Upper lobe of left lung (tissue), 6 donors: ENCODE results near the gene LRPAP1. TPM values are rescaled to one million over a fixed set of nuclear protein-coding genes. Genes with fewer than 3 reads are reported as not detected.

Experiments
- ATAC-seq, 2 donors: fragments of 200-7000 bp; cut with Tn5 transposase; one replicate each; pipeline ENCODE4 v1.9.1; 2022; ENCODE audit warnings: mild to moderate bottlenecking in 2 of 2, moderate library complexity in 2 of 2; ENCODE audit not compliant: low FRiP score in 2 of 2
- DNase-seq, 2 donors: peaks; one replicate each; pipeline ENCODE4 v3.0.0-alpha.2; 2019 to 2020
- H3K27ac ChIP-seq, 4 donors: fragments of 200-600 bp; sonication (generic); one replicate each; pipeline ENCODE4 v1.5.1; 2016 to 2019
- H3K27me3 ChIP-seq, 4 donors: fragments of 200-600 bp; sonication (generic); one replicate each; pipeline ENCODE4 v1.5.1; 2017 to 2019
- H3K36me3 ChIP-seq, 4 donors: fragments of 200-600 bp; sonication (generic); one replicate each; pipeline ENCODE4 v1.5.1; 2016 to 2019
- H3K4me1 ChIP-seq, 4 donors: fragments of 200-600 bp; sonication (generic); one replicate each; pipeline ENCODE4 v1.5.1; 2018 to 2019
- H3K4me3 ChIP-seq, 4 donors: fragments of 200-600 bp; sonication (generic); one replicate each; pipeline ENCODE4 v1.5.1; 2017 to 2019; ENCODE audit warnings: mild to moderate bottlenecking in 2 of 4, moderate library complexity in 1 of 4
- H3K9me3 ChIP-seq, 4 donors: fragments of 200-600 bp; sonication (generic); one replicate each; pipeline ENCODE4 v1.5.1; 2018 to 2019
- EP300 ChIP-seq, 4 donors: sonication (generic); formaldehyde crosslinking; IDR thresholded peaks; one replicate each; pipeline ENCODE4 v1.5.1; 2017; ENCODE audit warnings: antibody characterized with exemption in 4 of 4, control low read depth in 2 of 4
- POLR2A ChIP-seq, 4 donors: fragments of 450-650 bp; IDR thresholded peaks; one replicate each; pipeline ENCODE4 v1.5.1; 2016 to 2017; ENCODE audit warnings: antibody characterized with exemption in 4 of 4, mild to moderate bottlenecking in 2 of 4
- POLR2AphosphoS5 ChIP-seq, 2 donors: sonication (generic); formaldehyde crosslinking; IDR thresholded peaks; one replicate each; pipeline ENCODE4 v1.5.1; 2017; ENCODE audit warnings: antibody characterized with exemption in 2 of 2
- WGBS, 2 donors: methylation state at CpG; one replicate each; pipeline ENCODE4 v1.1.5; 2017 to 2018; 5-methylcytosine and 5-hydroxymethylcytosine counted together
- total RNA-seq, 6 donors: library from RNA; depleted of rRNA in 4 of 6; stranded (reverse); fragments of >200 nt in 4 of 6; gene quantifications; one replicate each; pipeline versions ENCODE4 v1.1.0 to v1.2.1, GENCODE V29; 2016 to 2021
- TF ChIP-seq, protein P1 (sequence below), 6 experiments: fragments of 450-650 bp in 4 of 6; fragments of 200-600 bp in 2 of 6; sonication (generic) in 2 of 6; IDR thresholded peaks; one replicate each; pipeline ENCODE4 v1.5.1; 2016 to 2019; ENCODE audit warnings: antibody characterized with exemption in 6 of 6
- donor health status: DM: no; HTN: no; CAD: no; lungs with moderate emphysema.
- donor health status: DM: no; HTN: yes; CAD: no; lungs with severe emphysema.

The LRPAP1 gene
- total RNA-seq, 6 donors from 2014 or later, result 98.5 to 267 (median 251) TPM

- TF ChIP-seq POLR2AphosphoS5 (IDR thresholded peaks at IDR 0.05) (no peak), EP300 (IDR thresholded peaks at IDR 0.05) (no peak), POLR2A (IDR thresholded peaks at IDR 0.05) (no peak)
- TF ChIP-seq, protein P1, sequence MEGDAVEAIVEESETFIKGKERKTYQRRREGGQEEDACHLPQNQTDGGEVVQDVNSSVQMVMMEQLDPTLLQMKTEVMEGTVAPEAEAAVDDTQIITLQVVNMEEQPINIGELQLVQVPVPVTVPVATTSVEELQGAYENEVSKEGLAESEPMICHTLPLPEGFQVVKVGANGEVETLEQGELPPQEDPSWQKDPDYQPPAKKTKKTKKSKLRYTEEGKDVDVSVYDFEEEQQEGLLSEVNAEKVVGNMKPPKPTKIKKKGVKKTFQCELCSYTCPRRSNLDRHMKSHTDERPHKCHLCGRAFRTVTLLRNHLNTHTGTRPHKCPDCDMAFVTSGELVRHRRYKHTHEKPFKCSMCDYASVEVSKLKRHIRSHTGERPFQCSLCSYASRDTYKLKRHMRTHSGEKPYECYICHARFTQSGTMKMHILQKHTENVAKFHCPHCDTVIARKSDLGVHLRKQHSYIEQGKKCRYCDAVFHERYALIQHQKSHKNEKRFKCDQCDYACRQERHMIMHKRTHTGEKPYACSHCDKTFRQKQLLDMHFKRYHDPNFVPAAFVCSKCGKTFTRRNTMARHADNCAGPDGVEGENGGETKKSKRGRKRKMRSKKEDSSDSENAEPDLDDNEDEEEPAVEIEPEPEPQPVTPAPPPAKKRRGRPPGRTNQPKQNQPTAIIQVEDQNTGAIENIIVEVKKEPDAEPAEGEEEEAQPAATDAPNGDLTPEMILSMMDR (IDR thresholded peaks at IDR 0.05), result no peak
- WGBS, 2 donors, result 97 to 98% methylated on average over 9 to 18 of the region's 24 CpGs
- DNase-seq (peak; percentile 14 to 46), ATAC-seq (no peak)
- no peaks in the 10 kb centered on the region for H3K27me3 ChIP-seq
- no peak overlapping the region for H3K4me3 ChIP-seq
- H3K27ac ChIP-seq, result no peak overlapping the region
- H3K4me1 ChIP-seq, result peaks cover 0 to 12% (median 0%) of the 10 kb centered on the region in 4 donors
- H3K9me3 ChIP-seq, result no peaks in the 10 kb centered on the region
- H3K36me3 ChIP-seq, result peaks cover 20 to 91% (median 75%) of the 10 kb centered on the region in 4 donors
These were observed 8.5 kb downstream of the LRPAP1 start for GRCh38 chr4:3523628-3524221.

DNA sequence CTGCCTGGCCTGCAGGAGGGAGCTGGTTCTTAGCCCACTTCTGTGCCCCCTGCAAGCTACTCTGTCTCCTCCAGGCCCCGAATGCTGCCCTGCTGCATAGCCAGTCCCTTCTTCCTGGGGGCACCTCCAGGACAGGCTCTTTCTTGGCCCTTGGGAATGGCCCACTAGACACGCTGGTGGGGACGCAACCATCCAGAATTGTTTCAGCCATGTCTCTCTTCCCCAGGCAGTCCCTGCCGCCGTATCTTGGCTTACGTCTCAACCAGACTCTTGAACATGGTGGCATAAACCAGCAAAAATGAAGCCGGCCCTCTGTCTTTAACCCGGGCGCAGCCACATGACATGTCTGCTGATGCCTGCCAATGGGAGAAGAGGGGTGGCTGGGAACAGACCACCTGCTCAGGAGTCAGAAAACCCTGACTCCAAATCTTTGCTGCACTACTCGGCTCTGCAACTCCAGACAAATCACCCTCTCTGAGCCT lies 9.0 kb downstream of the LRPAP1 start:
- H3K9me3 ChIP-seq, result no peaks in the 10 kb centered on the region
- H3K4me1 ChIP-seq, result peaks cover 0 to 6% (median 0%) of the 10 kb centered on the region in 4 donors
- H3K4me3 ChIP-seq, result no peak overlapping the region
- H3K27ac ChIP-seq, result no peak overlapping the region
- 93 to 95% methylated on average over 6 to 10 of the region's 10 CpGs for WGBS, 2 donors
- no peak for DNase-seq
- TF ChIP-seq POLR2AphosphoS5 (IDR thresholded peaks at IDR 0.05), result no peak
- TF ChIP-seq POLR2A (IDR thresholded peaks at IDR 0.05), result no peak
- TF ChIP-seq, protein P1 (IDR thresholded peaks at IDR 0.05), result no peak
- no peak for TF ChIP-seq EP300 (IDR thresholded peaks at IDR 0.05)
- no peaks in the 10 kb centered on the region for H3K27me3 ChIP-seq
- ATAC-seq, result no peak
- peaks cover 23 to 91% (median 78%) of the 10 kb centered on the region in 4 donors for H3K36me3 ChIP-seq

DNA sequence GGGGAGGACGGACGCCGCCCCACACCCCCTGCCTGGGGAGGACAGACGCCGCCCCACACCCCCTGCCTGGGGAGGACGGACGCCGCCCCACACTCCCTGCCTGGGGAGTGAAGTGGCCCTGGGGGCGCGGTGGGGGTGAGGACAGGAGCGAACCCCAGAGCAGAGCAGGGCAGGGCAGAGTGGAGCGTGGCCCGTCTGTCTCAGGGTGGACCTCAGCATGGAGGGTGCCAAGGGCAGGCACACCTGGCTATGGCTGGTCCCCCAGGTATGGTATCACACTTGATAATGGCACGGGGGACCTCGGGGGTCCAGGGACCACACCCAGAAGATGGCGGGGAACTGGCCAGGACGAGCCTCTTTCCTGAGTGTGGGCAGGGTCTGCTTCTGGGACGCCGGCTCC lies 9.6 kb downstream of the LRPAP1 start:
- Histone ChIP-seq H3K9me3 (no peaks in the 10 kb centered on the region), H3K4me3 (no peak overlapping the region), H3K36me3 (peaks cover 27 to 93% (median 82%) of the 10 kb centered on the region in 4 donors), H3K27me3 (no peaks in the 10 kb centered on the region), H3K27ac (no peak overlapping the region), H3K4me1 (peaks cover 0 to under 1% (median 0%) of the 10 kb centered on the region in 4 donors)
- ATAC-seq (no peak), DNase-seq (peak; percentile 15 to 49)
- 93% methylated on average over 8 of the region's 19 CpGs; no CpG with 5 or more reads in 1 of the 2 donors for WGBS, 2 donors
- TF ChIP-seq POLR2AphosphoS5 (IDR thresholded peaks at IDR 0.05), result no peak
- no peak for TF ChIP-seq POLR2A (IDR thresholded peaks at IDR 0.05)
- TF ChIP-seq EP300 (IDR thresholded peaks at IDR 0.05), result no peak
- TF ChIP-seq, protein P1 (IDR thresholded peaks at IDR 0.05), result no peak

DNA sequence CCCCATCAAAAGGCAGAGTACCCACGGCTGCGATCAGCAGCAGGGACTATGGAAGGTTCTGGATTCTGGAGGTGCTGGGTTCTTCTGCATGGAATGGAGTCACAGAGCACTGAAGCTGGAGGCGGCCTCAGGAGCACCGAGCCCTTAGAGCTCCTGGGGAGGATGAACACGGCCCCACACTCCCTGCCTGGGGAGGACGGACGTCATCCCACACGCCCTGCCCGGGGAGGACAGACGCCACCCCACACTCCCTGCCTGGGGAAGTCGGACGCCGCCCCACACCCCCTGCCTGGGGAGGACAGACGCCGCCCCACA lies 9.9 kb downstream of the LRPAP1 start:
- no peaks in the 10 kb centered on the region for H3K27me3 ChIP-seq
- no peak overlapping the region for H3K4me3 ChIP-seq
- peaks cover 31 to 93% (median 82%) of the 10 kb centered on the region in 4 donors for H3K36me3 ChIP-seq
- H3K27ac ChIP-seq, result no peak overlapping the region
- DNase-seq (peak in 1 of 2 donors; percentile 12), ATAC-seq (no peak)
- TF ChIP-seq POLR2A (IDR thresholded peaks at IDR 0.05) (no peak), EP300 (IDR thresholded peaks at IDR 0.05) (no peak), POLR2AphosphoS5 (IDR thresholded peaks at IDR 0.05) (no peak)
- TF ChIP-seq, protein P1 (IDR thresholded peaks at IDR 0.05), result no peak
- no peaks in the 10 kb centered on the region for H3K4me1 ChIP-seq
- no peaks in the 10 kb centered on the region for H3K9me3 ChIP-seq
- WGBS, 2 donors, result 72 to 100% methylated on average over 3 to 13 of the region's 15 CpGs
